Fibroblast of gingiva (primary cell): ENCODE results near the gene EIF3F.

Experiments
- DNase-seq: peaks from one replicate; pipeline ENCODE4 v3.0.0-alpha.2; 2011; ENCODE audit warnings: low read depth

EIF3F gene

GRCh38 chr11:8039530-8040260 lies 52.6 kb downstream of the EIF3F start:
- no peak for DNase-seq

- no peak for DNase-seq
Observed at GRCh38 chr11:8040261-8040920, 53.3 kb downstream of the EIF3F start.

- no peak for DNase-seq
Observed at GRCh38 chr11:8040921-8041285, 53.8 kb downstream of the EIF3F start.

GRCh38 chr11:8041576-8041975 lies 54.4 kb downstream of the EIF3F start:
- DNase-seq = no peak

- no peak for DNase-seq
Observed at GRCh38 chr11:8043756-8044155, 56.6 kb downstream of the EIF3F start.

GRCh38 chr11:8045839-8046238 lies 58.7 kb downstream of the EIF3F start:
- no peak for DNase-seq

GRCh38 chr11:8047382-8047781 lies 60.2 kb downstream of the EIF3F start:
- no peak for DNase-seq

GRCh38 chr11:8049084-8049483 lies 61.9 kb downstream of the EIF3F start:
- no peak for DNase-seq
